Epithelial cell of proximal tubule (primary cell): ENCODE measurements around the gene EIF3D. TPM values are rescaled to one million over a fixed set of nuclear protein-coding genes. Genes with fewer than 3 reads are reported as not detected.
A peak's percentile ranks its signal among the peaks of the same experiment; 100 is the strongest.

ENCODE experiments used
- DNase-seq: peaks from one replicate; pipeline ENCODE4 v3.0.0-alpha.2; 2011; ENCODE audit warnings: low read depth
- H3K4me3 ChIP-seq: 2 replicates; pipeline ENCODE4 v1.5.1; 2011; ENCODE audit warnings: low read depth, mild to moderate bottlenecking, low read length
- total RNA-seq: library from RNA; depleted of rRNA; stranded (reverse); fragments of >200 nt; gene quantifications from 2 replicates; pipeline ENCODE4 v1.2.3, GENCODE V29; 2015
- TF ChIP-seq, protein P1 (sequence below): conservative IDR thresholded peaks from 2 replicates; pipeline ENCODE4 v1.5.1; 2012; ENCODE audit warnings: low read depth, mild to moderate bottlenecking, low read length

EIF3D gene
- total RNA-seq, 1 donor from 2014 or later = 297 TPM

DNA sequence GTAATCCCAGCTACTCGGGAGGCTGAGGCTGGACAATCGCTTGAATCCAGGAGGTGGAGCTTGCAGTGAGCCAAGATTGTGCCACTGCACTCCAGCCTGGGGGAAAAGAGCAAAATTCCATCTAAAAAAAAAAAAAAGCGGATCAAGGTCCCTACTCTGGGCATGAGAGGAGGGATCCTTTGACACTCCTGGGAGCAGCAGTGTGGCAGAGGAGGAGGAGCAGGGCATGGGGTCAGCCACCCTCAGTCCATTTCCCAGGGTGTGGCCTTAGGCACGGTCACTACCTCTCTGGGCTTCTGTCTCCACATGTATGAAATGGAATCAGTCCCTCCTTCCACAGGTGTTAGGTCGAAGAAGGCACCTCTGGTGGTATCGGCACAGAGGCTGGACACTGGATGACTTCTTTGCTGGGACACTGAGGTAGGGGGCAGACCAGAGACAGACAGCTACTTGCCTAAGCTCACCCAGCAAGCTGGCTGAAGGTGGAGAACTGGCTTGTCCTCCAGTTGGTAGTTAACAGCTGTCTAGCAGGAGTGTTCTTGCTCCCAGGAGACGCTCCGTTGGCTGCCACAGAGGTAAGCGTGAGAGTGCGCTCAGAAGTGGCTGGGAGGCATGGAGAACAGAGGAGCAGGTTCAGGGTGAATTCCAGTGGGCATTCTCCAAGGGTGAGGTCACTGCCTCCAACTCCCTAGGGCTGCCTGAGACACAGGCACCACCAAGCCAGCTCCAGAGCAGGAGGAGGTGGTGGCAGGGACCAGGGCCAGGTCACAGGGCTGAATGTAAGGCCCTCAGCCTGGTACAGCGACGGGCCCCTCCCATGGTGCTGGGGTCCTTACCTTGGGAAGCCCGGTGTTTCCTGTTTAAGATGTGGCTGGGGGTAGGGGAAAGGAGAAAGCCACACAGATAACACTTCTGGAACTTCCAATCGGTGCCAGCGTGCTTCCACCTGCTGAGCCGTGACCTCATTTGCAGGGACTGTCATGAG lies 67.0 kb downstream of the EIF3D start:
- no peak overlapping the region for H3K4me3 ChIP-seq
- DNase-seq = peak; percentile 91
- TF ChIP-seq, protein P1, sequence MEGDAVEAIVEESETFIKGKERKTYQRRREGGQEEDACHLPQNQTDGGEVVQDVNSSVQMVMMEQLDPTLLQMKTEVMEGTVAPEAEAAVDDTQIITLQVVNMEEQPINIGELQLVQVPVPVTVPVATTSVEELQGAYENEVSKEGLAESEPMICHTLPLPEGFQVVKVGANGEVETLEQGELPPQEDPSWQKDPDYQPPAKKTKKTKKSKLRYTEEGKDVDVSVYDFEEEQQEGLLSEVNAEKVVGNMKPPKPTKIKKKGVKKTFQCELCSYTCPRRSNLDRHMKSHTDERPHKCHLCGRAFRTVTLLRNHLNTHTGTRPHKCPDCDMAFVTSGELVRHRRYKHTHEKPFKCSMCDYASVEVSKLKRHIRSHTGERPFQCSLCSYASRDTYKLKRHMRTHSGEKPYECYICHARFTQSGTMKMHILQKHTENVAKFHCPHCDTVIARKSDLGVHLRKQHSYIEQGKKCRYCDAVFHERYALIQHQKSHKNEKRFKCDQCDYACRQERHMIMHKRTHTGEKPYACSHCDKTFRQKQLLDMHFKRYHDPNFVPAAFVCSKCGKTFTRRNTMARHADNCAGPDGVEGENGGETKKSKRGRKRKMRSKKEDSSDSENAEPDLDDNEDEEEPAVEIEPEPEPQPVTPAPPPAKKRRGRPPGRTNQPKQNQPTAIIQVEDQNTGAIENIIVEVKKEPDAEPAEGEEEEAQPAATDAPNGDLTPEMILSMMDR = no peak

Other genes starting within 250 kb of the EIF3D start
- gene MYH9, start 141.2 kb downstream of the EIF3D start, total RNA-seq = 797 and 896 TPM in 2 replicates
- 72.1 and 76.6 TPM in 2 replicates for gene TXN2, start 47.5 kb downstream of the EIF3D start, total RNA-seq
- gene FOXRED2, start 22.1 kb downstream of the EIF3D start, total RNA-seq = 3.1 and 7.9 TPM in 2 replicates
- not detected in 2 replicates for gene CACNG2, start 174.6 kb upstream of the EIF3D start, total RNA-seq
- gene IFT27, start 247.0 kb upstream of the EIF3D start, total RNA-seq = 12.0 and 16.1 TPM in 2 replicates